RWPE2 (cell line): ENCODE measurements around the gene SP5.

ENCODE experiments used
- ATAC-seq: fragments of 200-7000 bp; cut with Tn5 transposase; 3 replicates; pipeline ENCODE4 v1.9.1; 2021; ENCODE audit warnings: low read depth
- DNase-seq: peaks from one replicate; pipeline ENCODE4 v3.0.0-alpha.2; 2020; ENCODE audit warnings: low spot score
- H3K27ac ChIP-seq: fragments of 450-650 bp; 2 replicates; pipeline ENCODE4 v1.5.1; 2017; ENCODE audit warnings: mild to moderate bottlenecking; ENCODE audit not compliant: poor library complexity, severe bottlenecking
- H3K27me3 ChIP-seq: fragments of 250-450 bp; sonication (Bioruptor Pico); 2 replicates; pipeline ENCODE4 v1.5.1; 2021; ENCODE audit warnings: mild to moderate bottlenecking, moderate library complexity; ENCODE audit not compliant: insufficient read depth, poor library complexity, severe bottlenecking
- H3K36me3 ChIP-seq: fragments of 250-450 bp; sonication (Bioruptor Pico); 2 replicates; pipeline ENCODE4 v1.5.1; 2020; ENCODE audit warnings: low read depth, mild to moderate bottlenecking, moderate library complexity
- H3K4me1 ChIP-seq: fragments of 250-450 bp; sonication (Bioruptor Pico); 2 replicates; pipeline ENCODE4 v1.5.1; 2021; ENCODE audit warnings: mild to moderate bottlenecking, moderate library complexity; ENCODE audit not compliant: insufficient read depth, poor library complexity, severe bottlenecking
- H3K4me3 ChIP-seq: fragments of 250-450 bp; sonication (Bioruptor Pico); 2 replicates; pipeline ENCODE4 v1.5.1; 2021; ENCODE audit warnings: mild to moderate bottlenecking, moderate library complexity; ENCODE audit not compliant: severe bottlenecking
- H3K9me3 ChIP-seq: fragments of 250-450 bp; sonication (Bioruptor Pico); 2 replicates; pipeline ENCODE4 v1.5.1; 2021; ENCODE audit warnings: mild to moderate bottlenecking, moderate library complexity; ENCODE audit not compliant: severe bottlenecking
- CTCF ChIP-seq: fragments of 450-650 bp; IDR thresholded peaks from one replicate; pipeline ENCODE4 v1.5.1; 2017; ENCODE audit warnings: mild to moderate bottlenecking, moderate library complexity; ENCODE audit not compliant: poor library complexity, severe bottlenecking

Gene SP5

GRCh38 chr2:170742000-170742399 is 26.9 kb downstream of the SP5 start:
- no peaks in the 10 kb centered on the region for H3K27me3 ChIP-seq
- no peak overlapping the region for H3K4me3 ChIP-seq
- no peaks in the 10 kb centered on the region for H3K36me3 ChIP-seq
- no peaks in the 10 kb centered on the region for H3K9me3 ChIP-seq
- TF ChIP-seq CTCF: no peak
- peaks cover 37% of the 10 kb centered on the region for H3K4me1 ChIP-seq
- DNase-seq (no peak), ATAC-seq (no peak)
- H3K27ac ChIP-seq: peak overlapping the region; percentile 100

- DNase-seq (no peak), ATAC-seq (peak; percentile 15; the same call in 2 of the 3 replicates)
- TF ChIP-seq CTCF: no peak
These were observed 27.9 kb downstream of the SP5 start for GRCh38 chr2:170742896-170743529.

GRCh38 chr2:170743530-170744239 is 28.5 kb downstream of the SP5 start:
- Histone ChIP-seq H3K4me3 (no peak overlapping the region), H3K4me1 (peaks cover 32% of the 10 kb centered on the region), H3K27ac (peak overlapping the region; percentile 100), H3K36me3 (no peaks in the 10 kb centered on the region), H3K27me3 (no peaks in the 10 kb centered on the region), H3K9me3 (no peaks in the 10 kb centered on the region)
- ATAC-seq: no peak
- no peak for DNase-seq
- TF ChIP-seq CTCF: no peak

More at GRCh38 chr2:170742896-170743529, 27.9 kb downstream of the SP5 start:
- no peaks in the 10 kb centered on the region for H3K9me3 ChIP-seq
- no peak overlapping the region for H3K4me3 ChIP-seq
- H3K4me1 ChIP-seq: peaks cover 39% of the 10 kb centered on the region
- H3K27me3 ChIP-seq: no peaks in the 10 kb centered on the region
- peak overlapping the region; percentile 100 for H3K27ac ChIP-seq
- no peaks in the 10 kb centered on the region for H3K36me3 ChIP-seq

- Histone ChIP-seq H3K36me3 (no peaks in the 10 kb centered on the region), H3K4me3 (no peak overlapping the region), H3K4me1 (peaks cover 28% of the 10 kb centered on the region), H3K27me3 (no peaks in the 10 kb centered on the region), H3K27ac (peak overlapping the region; percentile 100), H3K9me3 (no peaks in the 10 kb centered on the region)
- DNase-seq: peak; percentile 64
- ATAC-seq: peak; percentile 10; the same call in 2 of the 3 replicates
- no peak for TF ChIP-seq CTCF
These were observed 29.3 kb downstream of the SP5 start for GRCh38 chr2:170744248-170745002.
